Calu3 (cell line): ENCODE data around the gene GTF3C1. TPM values are rescaled to one million over a fixed set of nuclear protein-coding genes. Genes with fewer than 3 reads are reported as not detected.

Experiments used
- BruUV-seq: library from RNA; stranded (reverse); fragments of 400-500 nt; replicated peaks from 2 replicates; lab custom pipeline; 2021; lab: Mats Ljungman, UMichigan
- CTCF ChIA-PET: fragments of 300-600 bp; sonication (Branson Sonifier 250); formaldehyde crosslinking; loops from one replicate; lab custom pipeline; 2022; ENCODE audit warnings: antibody characterized with exemption; lab: Charles Lee
- DNase-seq: peaks from one replicate; pipeline ENCODE4 v3.0.0; 2022
- H3K27ac Mint-ChIP-seq: one replicate; pipeline ENCODE4 v1.8.0; 2022; ENCODE audit warnings: mixed read lengths; ENCODE audit not compliant: unreplicated experiment
- H3K27me3 Mint-ChIP-seq: one replicate; pipeline ENCODE4 v1.8.0; 2022; ENCODE audit warnings: mixed read lengths; ENCODE audit not compliant: unreplicated experiment
- H3K36me3 Mint-ChIP-seq: one replicate; pipeline ENCODE4 v1.8.0; 2022; ENCODE audit warnings: mild to moderate bottlenecking, moderate library complexity, mixed read lengths; ENCODE audit not compliant: insufficient read depth, unreplicated experiment
- H3K4me1 Mint-ChIP-seq: one replicate; pipeline ENCODE4 v1.8.0; 2022; ENCODE audit warnings: mild to moderate bottlenecking, low read depth, mixed read lengths; ENCODE audit not compliant: unreplicated experiment
- H3K4me3 Mint-ChIP-seq: one replicate; pipeline ENCODE4 v1.8.0; 2022; ENCODE audit warnings: mild to moderate bottlenecking, low read depth, moderate library complexity, mixed read lengths; ENCODE audit not compliant: unreplicated experiment
- H3K9me3 Mint-ChIP-seq: one replicate; pipeline ENCODE4 v1.8.0; 2022; ENCODE audit warnings: low read depth, mixed read lengths; ENCODE audit not compliant: unreplicated experiment
- CTCF ChIP-seq: fragments of 200-600 bp; IDR thresholded peaks from one replicate; pipeline ENCODE4 v1.8.0; 2022; ENCODE audit warnings: antibody characterized with exemption; ENCODE audit not compliant: unreplicated experiment
- intact Hi-C: fragments of 100-400 bp; cut with micrococcal nuclease; formaldehyde crosslinking; loops from one replicate; pipeline ENCODE4 v1.10.0; 2022; ENCODE audit not compliant: unreplicated experiment
- total RNA-seq: library from RNA; stranded (reverse); gene quantifications from 2 replicates; pipeline ENCODE4 v1.2.3, GENCODE V29; 2022

Gene GTF3C1
- total RNA-seq, 1 experiment from 2014 or later, result 90.9 TPM

DNA sequence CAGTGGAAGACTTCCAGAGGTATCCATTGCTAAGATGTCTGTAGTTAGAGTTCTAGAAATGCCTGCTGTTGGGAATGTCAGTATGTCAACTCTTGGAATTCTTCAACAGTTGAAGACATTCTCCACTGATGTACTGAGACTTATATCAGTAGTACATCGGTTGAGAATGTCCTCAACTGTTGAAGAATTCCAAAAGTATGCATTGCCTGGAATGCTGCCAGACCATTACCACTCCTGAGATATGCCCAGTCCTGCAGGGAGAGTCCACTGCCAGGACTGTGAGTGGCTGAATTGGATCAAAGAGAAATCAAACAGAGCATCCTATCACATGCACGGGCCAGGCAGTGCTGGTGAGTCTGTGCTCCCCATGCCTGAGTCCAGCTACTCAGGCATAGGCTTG, 105.7 kb downstream of the GTF3C1 start:
- TF ChIP-seq CTCF, result no peak
- DNase-seq, result no peak
- Mint-ChIP-seq H3K4me1 (no peaks in the 10 kb centered on the region), H3K36me3 (no peaks in the 10 kb centered on the region), H3K4me3 (no peak overlapping the region), H3K27me3 (peaks cover 43% of the 10 kb centered on the region), H3K27ac (no peak overlapping the region), H3K9me3 (no peaks in the 10 kb centered on the region)
- no TSS peak for BruUV-seq
- intact Hi-C loops, result no loop called here
- CTCF ChIA-PET, result no interaction called here

GRCh38 chr16:27441998-27442397, 107.7 kb downstream of the GTF3C1 start:
- BruUV-seq, result no TSS peak
- no peak overlapping the region for H3K4me3 Mint-ChIP-seq
- no peak overlapping the region for H3K27ac Mint-ChIP-seq
- no peaks in the 10 kb centered on the region for H3K4me1 Mint-ChIP-seq
- H3K36me3 Mint-ChIP-seq, result no peaks in the 10 kb centered on the region
- H3K9me3 Mint-ChIP-seq, result no peaks in the 10 kb centered on the region
- CTCF ChIA-PET, result no interaction called here
- no peak for TF ChIP-seq CTCF
- peaks cover 33% of the 10 kb centered on the region for H3K27me3 Mint-ChIP-seq
- no peak for DNase-seq
- intact Hi-C loops, result no loop called here

- Mint-ChIP-seq H3K9me3 (no peaks in the 10 kb centered on the region), H3K27me3 (peaks cover 31% of the 10 kb centered on the region), H3K4me3 (no peak overlapping the region), H3K36me3 (no peaks in the 10 kb centered on the region), H3K27ac (no peak overlapping the region), H3K4me1 (no peaks in the 10 kb centered on the region)
- TF ChIP-seq CTCF, result no peak
- DNase-seq, result no peak
- intact Hi-C loops, result no loop called here
- BruUV-seq, result no TSS peak
- CTCF ChIA-PET, result interaction anchor here (0.7 kb wide), 1 partner anchor 9 kb away, joined by 3 read pairs; no protein-coding TSS in a partner anchor
Measured at GRCh38 chr16:27441276-27441675, 108.4 kb downstream of the GTF3C1 start.

GRCh38 chr16:27439271-27440018, 110.3 kb downstream of the GTF3C1 start:
- CTCF ChIA-PET, result no interaction called here
- DNase-seq, result no peak
- Mint-ChIP-seq H3K36me3 (no peaks in the 10 kb centered on the region), H3K27me3 (peaks cover 38% of the 10 kb centered on the region), H3K4me1 (no peaks in the 10 kb centered on the region), H3K27ac (no peak overlapping the region), H3K9me3 (no peaks in the 10 kb centered on the region), H3K4me3 (no peak overlapping the region)
- intact Hi-C loops, result no loop called here
- no TSS peak for BruUV-seq
- TF ChIP-seq CTCF, result no peak
